G401 (cell line): Measurements from ENCODE around the gene C16orf92. TPM values are rescaled to one million over a fixed set of nuclear protein-coding genes. Genes with fewer than 3 reads are reported as not detected.
"Not testable (repeated sequence)": the region's sequence is repeated elsewhere in the genome, so short reads cannot be mapped to it uniquely, and the experiment has no call there.

Experiments
- DNase-seq: peaks from one replicate; pipeline ENCODE4 v3.0.0-alpha.2; 2015; ENCODE audit warnings: low spot score
- in situ Hi-C: cut with HindIII; loops from 2 replicates; pipeline ENCODE4 v1.10.0; 2016; ENCODE audit warnings: low sequenced_read_pairs, mixed read lengths
- total RNA-seq: library from RNA; depleted of rRNA; stranded (reverse); fragments of >200 nt; shearing (Covaris generic); gene quantifications from 2 replicates; pipeline ENCODE4 v1.2.3, GENCODE V29; 2014

The C16orf92 gene
- total RNA-seq, 1 experiment from 2014 or later: not detected

- no peak for DNase-seq
Observed at GRCh38 chr16:30017277-30017656, 5.7 kb upstream of the C16orf92 start.

GRCh38 chr16:30017937-30018336, 5.1 kb upstream of the C16orf92 start:
- DNase-seq, in situ Hi-C loops: not testable (repeated sequence)

More at GRCh38 chr16:30017277-30017656, 5.7 kb upstream of the C16orf92 start:
- in situ Hi-C loops: no loop called here

DNA sequence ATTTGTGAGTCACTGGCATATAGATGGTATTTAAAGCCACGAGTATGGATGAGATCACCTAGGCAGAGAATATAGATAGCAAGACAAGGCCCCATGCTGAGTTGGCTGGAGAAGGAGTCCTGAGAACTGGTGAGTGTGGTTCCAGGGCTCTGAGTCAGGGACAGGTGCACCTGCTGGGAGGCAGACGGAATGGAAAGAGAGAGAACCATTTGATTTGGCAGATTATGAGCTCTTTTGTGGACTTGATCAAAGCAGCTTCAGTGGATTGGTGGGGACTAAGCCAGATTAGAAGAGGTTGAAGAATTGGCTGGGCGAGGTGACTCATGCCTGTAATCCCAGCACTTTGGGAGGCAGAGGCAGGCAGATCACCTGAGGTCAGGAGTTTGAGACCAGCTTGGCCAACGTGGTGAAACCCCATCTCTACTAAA, 4.3 kb upstream of the C16orf92 start:
- in situ Hi-C loops: no loop called here
- peak; percentile 30 for DNase-seq

DNA sequence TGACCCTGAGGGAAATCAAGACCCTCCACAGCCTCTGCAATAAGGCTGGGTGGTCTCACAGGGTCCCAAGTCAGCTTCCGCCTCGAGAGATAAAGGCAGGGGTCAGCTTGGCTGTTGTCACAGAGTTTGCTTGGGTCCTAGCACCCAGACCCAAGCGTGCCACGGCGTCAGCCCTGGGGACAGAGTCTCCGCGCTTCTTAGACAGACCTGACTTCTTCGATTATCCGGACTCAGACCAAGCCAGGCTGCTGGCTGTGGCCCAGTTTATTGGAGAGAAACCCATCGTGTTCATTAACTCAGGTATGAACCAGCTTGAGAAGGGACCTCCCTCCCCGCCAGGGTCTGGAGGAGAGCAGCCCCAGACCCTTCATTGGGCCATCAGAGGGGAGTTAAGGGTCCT, 588 bp downstream of the C16orf92 start:
- no peak for DNase-seq
- in situ Hi-C loops: no loop called here

DNA sequence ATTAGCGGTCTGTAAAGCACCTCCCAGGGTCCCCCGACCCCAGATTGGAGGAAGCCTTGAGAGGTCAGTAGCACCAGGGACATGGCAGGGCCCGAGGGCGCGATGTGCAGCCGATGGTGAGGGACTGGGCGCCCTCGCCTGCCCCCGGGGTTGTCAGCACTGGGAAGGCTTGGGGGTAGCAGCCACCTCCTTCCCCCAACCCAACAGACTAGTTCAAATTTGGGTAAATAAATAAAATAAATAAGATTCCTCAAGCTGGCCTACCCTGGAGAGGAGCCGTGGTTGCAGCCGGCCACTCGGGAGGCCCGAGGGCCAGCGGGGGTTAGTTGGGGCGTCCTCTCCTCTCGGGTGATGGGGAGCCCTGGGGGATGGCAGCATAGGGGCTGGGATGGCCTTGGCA, 1.5 kb downstream of the C16orf92 start:
- DNase-seq: no peak
- in situ Hi-C loops: no loop called here

- no peak for DNase-seq
- in situ Hi-C loops: no loop called here
Observed at GRCh38 chr16:30025156-30025555, 2.2 kb downstream of the C16orf92 start.

GRCh38 chr16:30025574-30025973, 2.6 kb downstream of the C16orf92 start:
- DNase-seq: no peak
- in situ Hi-C loops: no loop called here

GRCh38 chr16:30026449-30026848, 3.5 kb downstream of the C16orf92 start:
- in situ Hi-C loops: no loop called here
- no peak for DNase-seq

- in situ Hi-C loops: no loop called here
- DNase-seq: no peak
Observed at GRCh38 chr16:30027588-30028437, 4.8 kb downstream of the C16orf92 start.

GRCh38 chr16:30028438-30029076, 5.6 kb downstream of the C16orf92 start:
- in situ Hi-C loops: no loop called here
- peak; percentile 17 for DNase-seq

DNA sequence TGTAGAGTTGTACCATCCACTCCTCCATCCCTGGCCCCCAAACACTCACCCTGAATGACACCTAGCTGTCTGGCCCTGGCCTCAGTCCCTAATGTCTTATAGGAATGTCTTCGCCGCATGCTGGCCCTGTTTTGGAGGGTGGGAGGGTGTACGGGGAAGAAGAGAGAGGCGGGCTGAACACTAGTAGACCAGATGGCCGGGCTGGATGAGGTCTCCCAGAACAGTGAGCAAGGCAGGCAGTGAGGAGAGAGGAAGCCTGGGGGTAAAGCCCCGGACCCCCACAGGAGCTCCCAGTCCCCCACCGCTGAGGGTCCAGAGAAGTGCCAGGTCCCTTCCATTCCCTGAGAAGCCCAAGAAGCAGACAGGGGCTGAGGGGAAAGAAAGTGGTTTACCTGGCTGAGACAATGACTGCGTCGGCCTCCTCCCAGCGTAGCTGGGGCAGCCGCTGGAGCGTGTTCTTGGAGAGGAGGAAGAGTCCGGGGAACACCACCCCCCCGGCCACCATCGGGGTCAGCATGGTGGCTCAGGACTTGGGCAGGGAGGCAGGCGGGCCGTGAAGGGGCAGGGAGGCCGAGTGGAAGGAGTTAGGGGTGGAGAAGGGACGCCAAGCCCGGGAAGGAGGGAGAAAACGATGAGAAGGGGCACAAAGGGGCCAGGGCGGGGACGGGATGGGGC, 7.2 kb downstream of the C16orf92 start:
- DNase-seq: peak; percentile 63
- in situ Hi-C loops: no loop called here

DNA sequence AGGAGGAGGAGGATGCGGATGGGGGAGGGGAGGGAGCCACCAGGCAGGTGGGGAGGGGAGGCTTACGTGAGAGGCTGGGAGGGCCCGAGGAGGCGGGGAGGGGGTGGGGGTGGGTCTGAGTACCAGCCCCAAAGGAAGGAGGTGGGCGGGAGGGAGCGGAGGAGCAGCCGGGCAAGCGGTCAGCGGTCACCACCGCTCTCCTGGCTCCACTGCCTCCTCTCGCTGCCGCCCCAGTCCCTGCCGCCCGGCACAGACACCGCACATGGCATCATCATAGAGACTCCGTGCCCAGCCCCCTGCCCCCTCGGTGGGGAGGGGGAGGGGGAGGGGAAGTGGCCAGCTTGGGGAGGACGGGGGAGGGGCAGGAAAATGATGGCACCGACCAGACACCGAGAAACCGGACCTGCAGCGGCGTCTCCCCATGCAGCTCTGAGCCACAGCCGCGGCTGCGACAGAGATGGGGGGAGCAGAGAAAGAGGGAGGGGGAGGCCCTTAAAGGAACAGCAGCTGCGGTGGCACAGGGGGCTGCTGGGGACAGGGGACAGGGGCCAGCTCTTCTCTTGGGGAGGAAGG, 7.9 kb downstream of the C16orf92 start, which contains the start of gene TLCD3B:
TSS of gene TLCD3B (minus strand) at position 431 of the 573 bp plus-strand sequence. CDS start 744 bp downstream, outside the sequence.
- peak; percentile 80 for DNase-seq
- in situ Hi-C loops: no loop called here

DNA sequence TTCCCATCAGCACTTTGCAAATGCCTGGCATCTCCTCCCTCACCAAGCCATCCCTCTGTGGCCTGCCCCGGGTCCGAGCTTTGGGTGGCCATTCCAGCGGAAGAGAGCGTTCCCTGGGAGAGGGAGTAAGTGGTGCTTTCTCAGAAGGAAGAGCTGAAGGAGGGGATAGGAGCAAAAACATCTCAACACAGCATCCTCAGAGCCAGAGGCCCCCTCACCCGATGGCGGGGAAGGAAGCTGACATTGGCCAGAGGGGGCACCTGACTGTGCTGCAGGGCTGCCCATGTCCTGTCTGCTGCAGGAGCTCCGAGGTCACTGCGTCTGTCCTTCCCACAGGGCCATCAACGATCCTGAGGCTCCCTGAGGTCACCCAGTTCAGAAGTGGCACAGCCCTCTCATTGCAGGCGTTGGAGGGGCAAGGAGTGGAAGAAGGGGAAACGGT, 8.5 kb downstream of the C16orf92 start:
- in situ Hi-C loops: no loop called here
- DNase-seq: peak; percentile 30

- in situ Hi-C loops: no loop called here
- peak; percentile 91 for DNase-seq
Observed at GRCh38 chr16:30032083-30032819, 9.3 kb downstream of the C16orf92 start.

GRCh38 chr16:30033270-30033669, 10.3 kb downstream of the C16orf92 start:
- no peak for DNase-seq
- in situ Hi-C loops: no loop called here

DNA sequence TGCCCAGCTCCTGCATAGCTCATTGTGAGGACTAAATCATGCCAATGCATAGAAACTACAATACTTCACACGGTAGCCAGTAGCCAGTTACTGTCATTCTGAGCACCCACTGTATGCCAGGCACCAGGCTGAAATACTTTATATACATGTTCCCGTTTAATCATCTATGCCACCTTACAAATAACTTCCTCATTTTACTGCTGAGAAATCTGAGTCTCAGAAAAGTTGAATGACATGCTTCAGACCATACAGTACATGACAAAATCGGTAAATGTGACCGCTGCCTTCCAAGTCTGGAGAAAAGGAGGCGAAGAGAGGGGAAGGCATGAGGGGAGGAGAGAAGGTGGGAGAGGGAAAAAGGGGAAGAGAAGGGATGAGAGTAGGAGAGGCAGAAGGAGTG, 17.2 kb downstream of the C16orf92 start:
- no peak for DNase-seq
- in situ Hi-C loops: no loop called here

DNA sequence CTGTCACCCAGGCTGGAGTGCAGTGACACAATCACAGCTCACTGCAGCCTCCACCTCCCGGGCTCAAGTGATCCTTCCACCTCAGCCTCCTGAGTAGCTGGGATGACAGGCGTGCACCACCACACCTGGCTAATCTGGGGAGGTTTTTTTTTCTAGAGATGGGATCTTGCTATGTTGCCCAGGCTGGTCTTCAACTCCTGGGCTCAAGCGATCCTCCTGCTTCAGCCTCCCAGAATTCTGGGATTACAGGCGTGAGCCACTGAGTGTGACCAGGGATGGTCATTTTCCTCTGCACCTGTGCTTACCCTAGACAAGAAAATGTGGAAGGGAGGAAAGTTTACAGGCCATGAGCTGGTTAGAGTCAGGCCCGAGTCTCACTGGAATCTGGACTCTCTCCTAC, 17.7 kb downstream of the C16orf92 start:
- DNase-seq, in situ Hi-C loops: not testable (repeated sequence)

DNA sequence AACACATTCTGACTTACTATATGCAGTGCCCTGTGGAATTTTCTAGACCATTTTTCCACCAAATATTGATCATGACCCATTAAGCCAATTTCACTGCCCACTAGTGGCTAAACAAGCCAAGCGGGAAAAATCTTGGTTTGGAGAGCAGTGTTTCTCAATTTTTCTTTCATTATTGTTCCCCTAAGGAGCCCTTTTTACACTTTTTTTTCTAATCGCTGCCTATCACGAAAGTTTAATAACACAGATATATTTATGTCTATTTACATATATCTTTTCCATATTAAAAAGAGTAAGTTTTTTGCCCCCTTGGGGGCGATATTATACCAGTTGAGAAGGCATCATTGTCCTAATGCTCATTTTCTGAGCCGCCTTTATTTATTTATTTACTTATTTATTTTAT, 18.8 kb downstream of the C16orf92 start:
- in situ Hi-C loops: no loop called here
- DNase-seq: peak; percentile 30

- in situ Hi-C loops: no loop called here
- DNase-seq: no peak
Observed at GRCh38 chr16:30046178-30046577, 23.2 kb downstream of the C16orf92 start.
